Astrocyte (in vitro differentiated cells and primary cell): ENCODE measurements around the gene NTM. TPM values are rescaled to one million over a fixed set of nuclear protein-coding genes. Genes with fewer than 3 reads are reported as not detected.

ENCODE experiments used
- DNase-seq: peaks from one replicate; pipeline ENCODE4 v3.0.0-alpha.2; 2010; ENCODE audit warnings: low read depth
- FAIRE-seq: peaks from 2 replicates; lab custom pipeline; 2011; peaks lifted over from hg19 to GRCh38; lab: Jason Lieb, UNC
- H2AFZ ChIP-seq: 2 replicates; pipeline ENCODE4 v1.6.0; 2012; ENCODE audit warnings: low read depth, low read length, inconsistent platforms
- H3K27ac ChIP-seq: 2 replicates; pipeline ENCODE4 v1.5.1; 2011; ENCODE audit warnings: low read depth, low read length, inconsistent platforms
- H3K27me3 ChIP-seq: 2 replicates; pipeline ENCODE4 v1.6.0; 2011; ENCODE audit warnings: low read length, inconsistent platforms; ENCODE audit not compliant: insufficient read depth
- H3K36me3 ChIP-seq: 2 replicates; pipeline ENCODE4 v1.5.1; 2011; ENCODE audit warnings: low read length, inconsistent platforms; ENCODE audit not compliant: insufficient read depth
- H3K4me1 ChIP-seq: 2 replicates; pipeline ENCODE4 v1.5.1; 2011; ENCODE audit warnings: low read length, inconsistent platforms; ENCODE audit not compliant: insufficient read depth
- H3K4me2 ChIP-seq: 2 replicates; pipeline ENCODE4 v1.6.0; 2012; ENCODE audit warnings: low read length, inconsistent platforms
- H3K4me3 ChIP-seq: 2 replicates; pipeline ENCODE4 v1.5.1; 2011; ENCODE audit warnings: low read depth, mild to moderate bottlenecking, low read length, inconsistent platforms; ENCODE audit not compliant: insufficient read depth
- H3K79me2 ChIP-seq: 2 replicates; pipeline ENCODE4 v1.6.0; 2012; ENCODE audit warnings: mild to moderate bottlenecking, low read length, inconsistent platforms; ENCODE audit not compliant: insufficient read depth
- H3K9ac ChIP-seq: 2 replicates; pipeline ENCODE4 v1.6.0; 2012; ENCODE audit warnings: mild to moderate bottlenecking, low read length, inconsistent platforms
- H3K9me3 ChIP-seq: 2 replicates; pipeline ENCODE4 v1.5.1; 2012; ENCODE audit warnings: low read depth, mild to moderate bottlenecking, low read length, inconsistent platforms; ENCODE audit not compliant: insufficient read depth
- H4K20me1 ChIP-seq: 2 replicates; pipeline ENCODE4 v1.6.0; 2012; ENCODE audit warnings: low read length, inconsistent platforms; ENCODE audit not compliant: insufficient read depth
- H3K27ac Mint-ChIP-seq: one replicate; pipeline ENCODE4 v1.8.0; 2021; ENCODE audit warnings: mild to moderate bottlenecking, mixed read lengths; ENCODE audit not compliant: unreplicated experiment
- H3K27me3 Mint-ChIP-seq: one replicate; pipeline ENCODE4 v1.8.0; 2021; ENCODE audit warnings: low read depth, mixed read lengths; ENCODE audit not compliant: unreplicated experiment
- H3K36me3 Mint-ChIP-seq: one replicate; pipeline ENCODE4 v1.8.0; 2021; ENCODE audit warnings: low read depth, mixed read lengths; ENCODE audit not compliant: unreplicated experiment
- H3K4me1 Mint-ChIP-seq: one replicate; pipeline ENCODE4 v1.8.0; 2021; ENCODE audit warnings: low read depth, mixed read lengths; ENCODE audit not compliant: unreplicated experiment
- H3K4me3 Mint-ChIP-seq: one replicate; pipeline ENCODE4 v1.8.0; 2021; ENCODE audit warnings: mild to moderate bottlenecking, moderate library complexity, mixed read lengths; ENCODE audit not compliant: unreplicated experiment
- H3K9me3 Mint-ChIP-seq: one replicate; pipeline ENCODE4 v1.8.0; 2021; ENCODE audit warnings: mild to moderate bottlenecking, mixed read lengths; ENCODE audit not compliant: unreplicated experiment
- CTCF ChIP-seq: IDR thresholded peaks from 2 replicates; pipeline ENCODE4 v1.5.1; 2011; ENCODE audit warnings: low read depth, mild to moderate bottlenecking, inconsistent platforms, low read length, moderate library complexity; ENCODE audit not compliant: insufficient read depth
- EZH2 ChIP-seq: IDR thresholded peaks from 2 replicates; pipeline ENCODE4 v1.6.1; 2012; ENCODE audit warnings: mild to moderate bottlenecking, low read length, inconsistent platforms; ENCODE audit not compliant: insufficient read depth
- total RNA-seq: library from RNA; stranded (reverse); gene quantifications from 2 replicates; pipeline ENCODE4 v1.2.1, GENCODE V29; 2021

The NTM gene
- total RNA-seq, 1 donor from 2014 or later = 98.2 TPM

- peaks cover 7% of the 10 kb centered on the region for H3K9me3 ChIP-seq
- H2AFZ ChIP-seq = no peak overlapping the region
- Mint-ChIP-seq H3K27me3 (no peaks in the 10 kb centered on the region), H3K4me3 (no peak overlapping the region), H3K4me1 (peaks cover 4% of the 10 kb centered on the region), H3K9me3 (peaks cover 34% of the 10 kb centered on the region), H3K36me3 (peaks cover 15% of the 10 kb centered on the region), H3K27ac (no peak overlapping the region)
- H3K9ac ChIP-seq = no peak overlapping the region
- H3K27me3 ChIP-seq = no peaks in the 10 kb centered on the region
- no peaks in the 10 kb centered on the region for H3K36me3 ChIP-seq
- H3K4me3 ChIP-seq = no peak overlapping the region
- DNase-seq = no peak
- H3K4me2 ChIP-seq = no peak overlapping the region
- peaks cover 8% of the 10 kb centered on the region for H3K79me2 ChIP-seq
- H3K4me1 ChIP-seq = no peaks in the 10 kb centered on the region
- no peaks in the 10 kb centered on the region for H4K20me1 ChIP-seq
- no peak for TF ChIP-seq EZH2
- no peak for TF ChIP-seq CTCF
- no peak for FAIRE-seq
- H3K27ac ChIP-seq = no peak overlapping the region
Observed at GRCh38 chr11:132084433-132084832, 714.0 kb downstream of the NTM start.

DNA sequence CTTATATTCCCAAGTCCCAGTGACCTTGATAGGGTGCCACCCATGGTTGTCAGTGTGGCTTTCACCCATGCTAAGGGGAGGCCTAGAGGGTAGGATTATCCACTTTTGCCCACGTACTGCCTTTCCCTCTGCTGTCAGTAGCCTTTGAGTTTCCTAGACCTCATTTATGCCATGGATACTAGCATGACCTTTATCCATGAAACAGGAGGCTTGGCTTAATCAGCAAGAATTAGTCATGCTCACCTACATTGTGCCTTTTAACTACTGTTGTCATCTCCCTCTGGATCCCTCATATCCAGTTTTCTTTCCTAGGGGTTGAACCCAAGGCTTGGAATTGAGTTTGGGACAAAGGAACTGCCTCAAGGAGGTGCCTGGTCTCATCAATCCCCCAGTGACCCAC is 716.7 kb downstream of the NTM start:
- Histone ChIP-seq H3K36me3 (no peaks in the 10 kb centered on the region), H3K9ac (no peak overlapping the region), H2AFZ (no peak overlapping the region), H3K4me2 (no peak overlapping the region), H4K20me1 (no peaks in the 10 kb centered on the region), H3K9me3 (peaks cover 7% of the 10 kb centered on the region), H3K27me3 (no peaks in the 10 kb centered on the region), H3K27ac (no peak overlapping the region), H3K4me3 (no peak overlapping the region), H3K4me1 (no peaks in the 10 kb centered on the region), H3K79me2 (peaks cover 6% of the 10 kb centered on the region)
- peaks cover 34% of the 10 kb centered on the region for H3K9me3 Mint-ChIP-seq
- peaks cover 4% of the 10 kb centered on the region for H3K4me1 Mint-ChIP-seq
- TF ChIP-seq CTCF (no peak), EZH2 (no peak)
- DNase-seq = no peak
- FAIRE-seq = no peak
- H3K27me3 Mint-ChIP-seq = no peaks in the 10 kb centered on the region
- H3K4me3 Mint-ChIP-seq = no peak overlapping the region
- no peak overlapping the region for H3K27ac Mint-ChIP-seq
- H3K36me3 Mint-ChIP-seq = peaks cover 13% of the 10 kb centered on the region

DNA sequence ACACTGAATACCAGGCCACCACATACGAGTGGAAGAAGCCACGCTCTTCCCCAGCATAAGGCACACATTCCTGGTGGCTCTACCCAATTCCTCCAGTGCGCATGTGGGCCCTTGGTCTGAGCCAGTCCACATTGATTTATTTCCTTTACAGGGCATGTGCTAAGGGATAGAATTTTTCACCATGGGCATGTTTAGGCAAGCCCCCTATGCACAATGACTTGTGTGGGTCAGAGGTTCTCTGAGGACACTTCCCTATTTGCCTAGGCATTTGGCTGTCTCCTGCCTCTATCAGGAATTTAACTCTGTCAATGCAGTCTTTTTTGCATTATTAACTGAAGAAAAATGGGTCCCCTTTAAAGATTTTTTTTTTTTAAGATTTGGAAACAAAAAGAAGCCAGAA is 718.1 kb downstream of the NTM start:
- H3K4me2 ChIP-seq = no peak overlapping the region
- peaks cover 7% of the 10 kb centered on the region for H3K9me3 ChIP-seq
- no peaks in the 10 kb centered on the region for H3K4me1 ChIP-seq
- FAIRE-seq = no peak
- no peak overlapping the region for H3K4me3 ChIP-seq
- no peak overlapping the region for H3K4me3 Mint-ChIP-seq
- TF ChIP-seq CTCF (no peak), EZH2 (no peak)
- peaks cover 4% of the 10 kb centered on the region for H3K4me1 Mint-ChIP-seq
- no peak overlapping the region for H3K27ac ChIP-seq
- H3K79me2 ChIP-seq = peaks cover 3% of the 10 kb centered on the region
- no peaks in the 10 kb centered on the region for H3K27me3 ChIP-seq
- no peak overlapping the region for H3K9ac ChIP-seq
- peaks cover 23% of the 10 kb centered on the region for H3K9me3 Mint-ChIP-seq
- no peak for DNase-seq
- peaks cover 13% of the 10 kb centered on the region for H3K36me3 Mint-ChIP-seq
- peak overlapping the region; percentile 29 for H3K27ac Mint-ChIP-seq
- no peaks in the 10 kb centered on the region for H4K20me1 ChIP-seq
- H3K36me3 ChIP-seq = no peaks in the 10 kb centered on the region
- H2AFZ ChIP-seq = no peak overlapping the region
- H3K27me3 Mint-ChIP-seq = no peaks in the 10 kb centered on the region
